GM19351 (cell line): ENCODE data around the gene PICK1.
"Not testable (repeated sequence)": the region's sequence is repeated elsewhere in the genome, so short reads cannot be mapped to it uniquely, and the experiment has no call there.

Experiments used
- ATAC-seq: cut with Tn5 transposase; IDR thresholded peaks from one replicate; pipeline ENCODE4 v1.9.1; 2021; ENCODE audit warnings: mild to moderate bottlenecking, moderate library complexity; ENCODE audit not compliant: unreplicated experiment

PICK1 gene

GRCh38 chr22:38073150-38074130 is 16.2 kb downstream of the PICK1 start:
- no peak for ATAC-seq

DNA sequence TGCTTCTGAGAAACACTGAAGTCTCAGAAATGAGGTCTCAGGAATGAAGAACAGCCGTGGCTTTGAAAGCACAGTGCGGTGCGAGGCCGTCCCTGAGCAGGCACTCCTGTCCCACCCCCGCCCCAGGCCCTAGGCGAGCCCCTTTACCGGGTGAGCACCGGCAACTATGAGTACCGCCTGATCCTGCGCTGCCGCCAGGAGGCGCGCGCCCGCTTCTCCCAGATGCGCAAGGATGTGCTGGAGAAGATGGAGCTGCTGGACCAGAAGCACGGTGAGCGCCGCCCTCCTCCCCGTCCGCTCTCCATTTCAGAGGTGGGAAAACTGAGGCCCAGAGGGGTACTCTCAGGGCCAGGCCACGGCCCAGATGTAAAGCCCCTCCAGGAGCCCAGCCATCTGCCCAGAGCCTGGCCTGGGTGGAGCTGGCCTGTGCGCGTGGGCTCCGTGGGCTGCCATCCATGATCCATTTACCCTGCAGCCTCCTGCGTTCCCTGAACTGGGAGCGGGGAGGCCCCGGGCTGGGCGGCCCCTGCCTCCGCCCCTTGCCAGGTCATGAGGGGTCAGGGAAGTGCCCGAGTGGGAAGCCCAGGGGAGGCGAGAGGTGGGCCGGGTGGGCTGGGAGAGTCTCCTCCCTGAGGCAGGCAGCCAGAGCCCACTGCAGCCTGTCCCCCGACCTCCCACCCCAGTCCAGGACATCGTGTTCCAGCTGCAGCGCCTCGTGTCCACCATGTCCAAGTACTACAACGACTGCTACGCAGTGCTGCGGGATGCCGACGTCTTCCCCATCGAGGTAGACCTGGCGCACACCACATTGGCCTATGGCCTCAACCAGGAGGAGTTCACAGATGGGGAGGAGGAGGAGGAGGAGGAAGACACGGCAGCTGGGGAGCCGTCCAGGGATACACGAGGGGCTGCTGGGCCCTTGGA is 17.2 kb downstream of the PICK1 start:
- ATAC-seq: no peak

- no peak for ATAC-seq
These were observed 18.1 kb downstream of the PICK1 start for GRCh38 chr22:38075105-38075825.

DNA sequence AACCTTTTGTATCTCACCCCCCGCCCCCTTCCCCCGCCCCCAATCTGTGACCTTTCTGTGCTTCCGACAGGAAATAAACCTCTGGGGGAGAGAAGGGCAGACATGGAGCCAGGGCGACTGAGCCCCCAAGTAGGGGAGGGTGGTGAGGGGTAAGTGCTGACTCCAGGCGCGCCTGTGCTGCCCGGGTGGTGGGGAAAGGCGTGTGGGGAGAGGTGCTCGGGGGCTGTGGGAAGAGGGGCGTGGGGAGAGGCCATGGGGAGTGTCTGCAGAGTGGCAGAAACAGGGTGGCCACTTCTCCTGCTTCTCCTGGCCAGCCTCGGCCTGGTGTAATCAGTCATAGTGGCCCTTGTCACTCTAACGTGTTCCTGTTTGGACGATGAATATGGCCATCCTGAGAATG is 18.8 kb downstream of the PICK1 start:
- no peak for ATAC-seq

GRCh38 chr22:38077096-38077495 is 19.9 kb downstream of the PICK1 start:
- no peak for ATAC-seq

DNA sequence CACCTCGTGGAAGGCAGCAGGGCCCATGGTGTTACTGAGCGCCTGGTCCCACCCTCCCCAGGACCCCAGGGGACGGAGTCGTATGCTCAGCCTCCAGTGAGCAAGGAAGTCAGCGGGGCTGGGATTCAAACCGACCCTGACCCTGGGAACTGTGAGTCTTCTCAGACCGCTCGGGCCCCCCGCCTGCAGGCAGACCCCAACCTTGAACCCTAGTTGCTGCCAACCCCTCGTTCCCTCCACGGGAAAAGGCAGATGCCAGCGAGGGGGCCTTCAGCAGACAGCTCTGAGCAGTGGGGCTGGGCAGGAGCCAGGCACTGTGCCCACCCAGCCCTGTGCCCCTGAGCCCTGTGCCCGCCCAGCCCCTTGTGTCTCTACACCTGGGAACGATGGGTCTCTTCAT is 20.4 kb downstream of the PICK1 start:
- no peak for ATAC-seq

- ATAC-seq: no peak
These were observed 21.0 kb downstream of the PICK1 start for GRCh38 chr22:38078046-38078840.

- not testable (repeated sequence) for ATAC-seq
These were observed 22.0 kb downstream of the PICK1 start for GRCh38 chr22:38079208-38079607.

GRCh38 chr22:38079804-38080203 is 22.6 kb downstream of the PICK1 start:
- no peak for ATAC-seq

- ATAC-seq: no peak
These were observed 23.3 kb downstream of the PICK1 start for GRCh38 chr22:38080474-38080849.

- no peak for ATAC-seq
These were observed 23.8 kb downstream of the PICK1 start for GRCh38 chr22:38080850-38081635.

DNA sequence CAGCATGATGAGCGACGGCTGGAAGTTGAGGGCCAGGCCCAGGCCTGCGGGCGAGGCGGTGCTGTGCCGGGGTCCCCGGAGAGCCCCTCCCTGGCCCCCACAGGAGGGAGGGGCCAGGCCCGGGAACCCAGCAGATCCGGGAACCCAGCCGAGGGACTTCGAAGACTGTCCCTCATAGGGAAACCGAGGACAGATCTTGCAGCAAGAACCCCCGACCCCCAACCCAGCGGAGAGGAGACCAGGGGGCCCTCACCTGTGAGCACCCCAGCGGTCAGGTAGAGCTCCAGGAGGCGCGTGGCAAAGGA is 24.4 kb downstream of the PICK1 start:
- ATAC-seq: no peak

- no peak for ATAC-seq
These were observed 25.0 kb downstream of the PICK1 start for GRCh38 chr22:38081941-38082828.

DNA sequence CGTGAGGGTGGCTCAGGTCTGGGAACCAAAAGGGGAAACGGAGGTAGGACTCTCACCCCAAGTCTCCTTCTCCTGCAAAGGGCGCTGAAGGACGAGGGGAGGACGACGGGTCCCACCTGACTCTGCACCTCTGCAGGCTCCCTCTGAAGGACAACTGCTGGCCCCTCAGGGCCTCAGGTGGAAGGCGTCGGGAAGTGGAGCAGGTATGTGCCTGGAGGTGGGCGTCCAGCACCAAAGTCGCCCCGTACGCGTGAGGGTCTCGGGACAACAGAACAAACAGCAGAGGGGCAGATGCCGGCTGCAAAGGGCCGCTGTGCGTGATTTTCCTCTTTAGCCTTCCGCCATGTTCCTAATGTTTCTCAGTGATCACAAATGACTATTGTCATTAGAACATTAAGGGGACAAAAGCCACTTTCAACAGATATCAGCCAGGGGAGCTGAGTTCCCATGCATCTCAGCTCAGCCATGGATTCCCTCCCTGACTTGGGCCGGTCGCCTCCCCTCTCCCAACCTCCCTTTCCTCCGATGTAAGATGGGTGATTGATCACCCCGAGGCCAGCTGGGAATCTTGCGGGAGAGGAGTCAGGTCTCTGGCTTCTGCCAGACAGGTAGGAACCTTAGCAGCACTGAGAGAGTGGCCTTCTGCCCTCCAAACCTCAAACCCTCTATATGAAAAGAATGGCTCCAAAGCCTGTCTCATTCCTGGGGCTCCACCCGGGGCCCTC is 25.9 kb downstream of the PICK1 start:
- ATAC-seq: no peak

DNA sequence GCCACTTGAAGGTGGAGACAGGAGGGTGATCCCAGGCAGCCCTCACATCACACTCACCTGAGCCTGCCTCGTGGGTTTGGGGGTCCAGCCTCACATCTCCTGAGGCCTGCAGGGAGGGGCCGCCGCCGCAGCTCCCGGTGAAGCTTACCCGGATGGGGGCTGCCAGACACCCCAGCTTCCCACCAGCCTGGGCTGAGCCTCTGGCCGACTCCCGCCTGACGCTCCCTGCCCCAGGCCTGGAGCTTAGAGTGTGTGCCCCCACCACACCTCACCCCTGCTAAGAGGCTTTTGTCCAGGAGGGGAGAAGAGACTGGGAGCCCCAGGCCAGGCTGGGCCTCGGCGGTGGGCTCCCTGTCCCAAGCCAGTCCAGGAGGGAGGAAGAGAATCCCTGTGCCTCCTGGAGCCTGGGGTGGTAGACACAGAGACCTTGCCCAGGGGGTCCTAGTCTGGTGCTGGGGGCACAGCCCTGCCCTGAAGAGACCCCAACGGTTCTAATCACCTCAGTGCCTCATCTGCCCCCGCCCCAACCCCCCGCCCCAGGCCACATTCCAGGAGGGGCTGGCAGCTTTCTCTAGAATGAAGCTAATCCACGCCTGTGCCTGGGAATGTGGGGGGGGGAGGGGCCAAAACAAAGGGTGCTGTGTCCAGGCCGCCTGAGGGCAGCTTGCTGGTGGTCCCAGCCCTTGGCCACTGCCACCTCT is 26.9 kb downstream of the PICK1 start, which contains the start of gene SLC16A8:
SLC16A8 (minus strand) TSS at position 254 of the 701 bp plus-strand sequence. CDS start 1,311 bp downstream, outside the sequence.
- ATAC-seq: no peak

GRCh38 chr22:38085056-38085455 is 27.9 kb downstream of the PICK1 start:
- ATAC-seq: no peak

DNA sequence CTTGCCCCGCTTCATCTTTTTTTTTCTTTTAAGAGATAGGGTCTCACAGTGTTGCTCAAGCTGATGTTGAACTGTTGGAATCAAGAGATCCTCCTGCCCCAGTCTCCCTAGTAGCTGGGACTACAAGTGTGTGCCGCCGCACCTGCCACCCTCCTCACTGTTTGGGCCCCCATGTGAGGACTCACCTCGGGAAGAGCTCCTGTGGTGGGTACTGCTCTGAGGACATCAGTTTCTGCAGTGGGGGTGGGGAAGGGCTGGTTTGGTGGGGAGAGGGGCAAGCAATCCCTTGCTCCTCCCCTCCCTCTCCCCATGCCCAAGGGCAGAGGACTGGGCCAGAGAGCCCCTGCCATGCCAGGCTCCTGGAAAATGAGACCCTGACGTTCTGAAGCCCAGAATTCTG is 28.3 kb downstream of the PICK1 start:
- ATAC-seq: no peak
